NB4 (cell line): Measurements from ENCODE around the gene GALNTL6.

Experiments
- DNase-seq: peaks from one replicate; pipeline ENCODE4 v3.0.0; 2010; ENCODE audit warnings: low read depth
- H3K4me3 ChIP-seq: one replicate; pipeline ENCODE4 v1.5.1; 2011; ENCODE audit warnings: mild to moderate bottlenecking, low read depth, low read length, moderate library complexity
- MYC ChIP-seq: IDR thresholded peaks from 2 replicates; pipeline ENCODE4 v1.6.1; 2011; ENCODE audit warnings: low read depth, low read length
- POLR2A ChIP-seq: IDR thresholded peaks from 2 replicates; pipeline ENCODE4 v1.6.1; 2011; ENCODE audit warnings: mild to moderate bottlenecking; ENCODE audit not compliant: insufficient read length; ENCODE audit errors: extremely low read depth
- TF ChIP-seq, protein P1 (sequence below): IDR thresholded peaks from 2 replicates; pipeline ENCODE4 v1.6.1; 2011; ENCODE audit warnings: low read depth, low read length
- TF ChIP-seq, protein P2 (sequence below): IDR thresholded peaks from one replicate; pipeline ENCODE4 v1.5.1; 2012; ENCODE audit warnings: low read depth, low read length

Gene GALNTL6

DNA sequence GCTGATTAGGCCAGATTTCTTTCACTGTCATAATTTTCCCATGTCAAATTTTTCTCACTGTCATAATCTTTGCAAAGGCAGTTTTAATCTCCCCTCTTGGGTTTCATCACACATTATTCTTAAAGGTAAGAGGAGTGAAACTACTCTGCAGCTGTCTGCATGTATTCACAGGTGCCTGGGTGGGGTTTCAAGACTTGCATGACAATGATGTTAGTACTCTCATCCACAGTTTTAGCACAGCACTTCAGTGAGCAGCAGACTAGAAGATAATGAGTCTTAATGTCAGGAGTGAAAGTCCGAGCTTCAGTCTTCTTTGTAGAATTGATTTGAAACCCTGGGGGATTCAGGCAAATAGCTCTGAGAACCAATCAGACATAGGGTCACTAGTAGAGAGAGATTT lies 1172.9 kb downstream of the GALNTL6 start:
- TF ChIP-seq MYC (no peak), POLR2A (no peak)
- TF ChIP-seq, protein P1, sequence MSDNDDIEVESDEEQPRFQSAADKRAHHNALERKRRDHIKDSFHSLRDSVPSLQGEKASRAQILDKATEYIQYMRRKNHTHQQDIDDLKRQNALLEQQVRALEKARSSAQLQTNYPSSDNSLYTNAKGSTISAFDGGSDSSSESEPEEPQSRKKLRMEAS: no peak
- H3K4me3 ChIP-seq: no peak overlapping the region
- no peak for DNase-seq

DNA sequence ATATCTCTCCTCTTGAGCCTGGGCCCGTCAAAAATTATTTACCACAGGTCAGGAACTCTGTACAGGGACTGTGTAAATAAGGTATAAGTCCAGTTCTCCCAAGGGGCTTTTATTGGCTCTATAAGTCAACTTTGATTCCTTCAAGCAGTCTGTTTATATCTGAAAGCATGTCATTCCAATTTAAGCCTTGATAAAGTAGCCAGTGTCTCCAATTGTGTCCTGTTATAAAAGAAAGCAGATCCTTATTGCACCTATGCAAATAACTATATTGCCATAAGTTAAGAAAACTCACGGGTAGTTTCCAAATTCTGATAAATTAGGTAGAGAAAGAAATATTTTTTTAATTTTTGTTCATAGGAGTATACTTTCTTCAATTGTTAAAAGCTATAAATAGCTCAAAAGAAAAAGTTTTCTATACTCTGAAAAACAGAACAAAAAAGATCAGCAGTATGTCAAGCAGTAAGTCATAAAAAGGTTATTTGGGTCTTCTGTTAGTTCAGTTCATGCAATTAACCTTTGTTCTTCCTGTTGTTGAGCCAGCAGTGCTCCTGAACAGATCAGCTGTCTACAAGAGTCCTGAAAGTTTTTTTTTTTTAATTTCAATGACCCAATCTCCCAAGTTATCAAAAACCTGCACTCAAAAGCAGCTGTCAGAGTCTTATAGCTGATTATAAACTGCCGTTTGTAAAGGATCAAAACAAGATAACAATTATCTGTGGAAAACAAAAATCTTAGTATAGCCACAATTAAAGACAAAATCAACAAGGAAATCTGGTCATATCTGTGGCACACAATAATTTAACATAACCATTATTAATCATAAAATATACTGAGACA lies 1177.0 kb downstream of the GALNTL6 start:
- TF ChIP-seq, protein P2, sequence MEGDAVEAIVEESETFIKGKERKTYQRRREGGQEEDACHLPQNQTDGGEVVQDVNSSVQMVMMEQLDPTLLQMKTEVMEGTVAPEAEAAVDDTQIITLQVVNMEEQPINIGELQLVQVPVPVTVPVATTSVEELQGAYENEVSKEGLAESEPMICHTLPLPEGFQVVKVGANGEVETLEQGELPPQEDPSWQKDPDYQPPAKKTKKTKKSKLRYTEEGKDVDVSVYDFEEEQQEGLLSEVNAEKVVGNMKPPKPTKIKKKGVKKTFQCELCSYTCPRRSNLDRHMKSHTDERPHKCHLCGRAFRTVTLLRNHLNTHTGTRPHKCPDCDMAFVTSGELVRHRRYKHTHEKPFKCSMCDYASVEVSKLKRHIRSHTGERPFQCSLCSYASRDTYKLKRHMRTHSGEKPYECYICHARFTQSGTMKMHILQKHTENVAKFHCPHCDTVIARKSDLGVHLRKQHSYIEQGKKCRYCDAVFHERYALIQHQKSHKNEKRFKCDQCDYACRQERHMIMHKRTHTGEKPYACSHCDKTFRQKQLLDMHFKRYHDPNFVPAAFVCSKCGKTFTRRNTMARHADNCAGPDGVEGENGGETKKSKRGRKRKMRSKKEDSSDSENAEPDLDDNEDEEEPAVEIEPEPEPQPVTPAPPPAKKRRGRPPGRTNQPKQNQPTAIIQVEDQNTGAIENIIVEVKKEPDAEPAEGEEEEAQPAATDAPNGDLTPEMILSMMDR: no peak
- TF ChIP-seq, protein P1: no peak
- TF ChIP-seq POLR2A (no peak), MYC (no peak)
- DNase-seq: no peak
- H3K4me3 ChIP-seq: no peak overlapping the region

DNA sequence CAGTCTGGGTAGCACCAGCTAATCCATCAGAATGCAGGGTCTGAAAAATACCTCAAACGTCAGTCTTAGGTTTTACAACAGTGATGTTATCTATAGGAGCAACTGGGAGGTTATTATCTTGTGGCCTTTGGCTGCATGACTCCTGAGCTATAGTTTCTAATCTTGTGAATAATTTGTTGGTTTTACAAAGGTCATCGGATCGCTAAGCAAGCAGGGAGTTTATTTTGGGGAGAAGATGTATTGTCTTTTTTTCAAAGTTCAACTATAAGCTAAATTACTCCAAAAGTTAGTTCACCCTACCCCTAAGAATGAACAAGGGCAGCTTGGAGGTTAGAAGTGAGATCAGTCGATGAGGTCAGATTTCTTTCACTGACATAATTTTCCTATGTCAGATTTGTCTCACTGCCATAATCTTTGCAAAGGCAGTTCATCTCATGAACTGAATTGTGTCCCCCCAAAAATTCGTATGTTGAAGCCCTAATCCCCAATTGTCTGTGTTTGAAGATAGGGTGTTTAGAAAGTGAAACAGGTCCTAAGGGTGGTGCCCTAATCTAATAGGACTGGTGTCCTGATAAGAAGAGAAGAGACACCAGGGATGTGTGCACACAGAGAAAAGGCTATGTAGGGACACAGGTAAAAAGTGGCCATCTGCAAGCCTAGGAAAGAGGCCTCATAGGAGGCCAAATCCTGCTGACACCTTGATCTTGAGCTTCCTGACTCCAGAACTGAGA lies 1179.6 kb downstream of the GALNTL6 start:
- TF ChIP-seq, protein P2: no peak
- TF ChIP-seq, protein P1: no peak
- TF ChIP-seq POLR2A (no peak), MYC (no peak)
- DNase-seq: no peak

DNA sequence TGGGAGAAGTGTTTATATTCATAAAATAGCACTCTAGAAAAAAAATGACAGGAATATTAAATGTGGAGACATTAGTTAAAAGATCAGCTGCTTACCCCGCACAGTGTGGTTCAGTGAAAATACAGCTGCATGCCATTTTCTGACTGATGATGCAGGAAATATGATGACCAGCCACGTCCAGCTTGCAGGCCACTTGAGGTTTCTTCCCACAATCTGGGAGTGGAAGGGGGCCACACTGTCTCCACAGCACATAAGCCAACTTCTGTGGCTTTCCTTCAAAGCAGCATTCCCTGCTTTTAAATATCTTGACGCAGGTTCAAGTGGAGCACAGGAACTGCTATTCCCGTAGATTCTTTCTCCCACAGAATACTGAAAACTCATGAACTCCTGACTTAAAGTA lies 1182.0 kb downstream of the GALNTL6 start:
- no peak overlapping the region for H3K4me3 ChIP-seq
- TF ChIP-seq POLR2A (no peak), MYC (no peak)
- TF ChIP-seq, protein P2: no peak
- TF ChIP-seq, protein P1: no peak
- DNase-seq: no peak

More for the DNA sequence above, 1179.6 kb downstream of the GALNTL6 start:
- H3K4me3 ChIP-seq: no peak overlapping the region

DNA sequence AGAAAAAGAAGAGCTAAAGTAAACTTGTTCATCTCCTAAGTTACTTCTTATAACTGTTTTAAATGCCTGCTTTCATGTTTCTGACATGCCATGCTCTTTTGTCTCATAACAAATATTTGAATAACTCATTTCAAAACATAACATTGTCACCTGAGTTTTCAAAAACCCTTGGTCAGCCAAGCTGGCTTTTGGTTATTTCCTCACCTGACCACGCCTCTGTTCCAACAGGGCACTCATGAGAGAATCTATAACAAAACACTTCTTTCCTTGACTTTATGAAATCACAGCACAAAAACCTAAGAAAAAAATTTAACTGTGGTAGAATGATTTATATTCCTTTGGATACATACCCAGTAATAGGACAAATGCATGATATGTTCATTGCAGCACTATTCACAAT lies 1182.5 kb downstream of the GALNTL6 start:
- TF ChIP-seq, protein P1: no peak
- TF ChIP-seq, protein P2: no peak
- no peak overlapping the region for H3K4me3 ChIP-seq
- no peak for DNase-seq

DNA sequence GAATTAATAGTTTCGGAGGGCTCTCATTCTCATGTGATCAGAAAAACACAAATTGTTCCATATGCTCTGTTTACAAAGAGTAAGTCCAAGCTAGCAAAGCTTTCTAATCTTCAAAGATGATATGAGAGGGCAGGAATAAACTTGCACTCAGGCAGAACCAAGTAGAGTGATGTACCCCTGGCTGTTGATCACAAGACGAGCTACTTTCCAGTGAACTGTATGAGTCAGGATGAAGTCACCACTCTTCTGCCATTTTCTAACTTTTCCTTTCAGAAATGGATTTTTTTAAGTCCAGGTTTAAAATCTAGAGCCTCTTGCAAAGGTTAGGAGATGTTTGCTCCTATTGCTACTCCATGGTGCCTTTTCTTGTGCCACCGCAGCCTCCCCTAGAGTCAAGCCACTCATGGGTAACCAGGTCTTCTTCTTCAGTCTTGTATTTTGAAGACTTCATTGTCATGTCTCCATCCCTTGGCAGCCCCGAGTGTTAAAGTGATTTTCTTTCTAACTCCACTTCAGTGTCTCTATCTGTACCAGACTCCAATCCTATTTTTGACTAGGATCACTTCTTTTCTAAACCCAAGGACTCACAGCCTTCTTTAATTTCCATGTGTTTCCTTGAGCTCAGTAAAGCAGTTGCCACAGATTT lies 1183.5 kb downstream of the GALNTL6 start:
- H3K4me3 ChIP-seq: no peak overlapping the region
- no peak for DNase-seq
- TF ChIP-seq MYC (no peak), POLR2A (no peak)
- TF ChIP-seq, protein P1: no peak
- TF ChIP-seq, protein P2: no peak
